HG03159 (cell line): Measurements from ENCODE around the gene GFRA1.

Experiments used
- ATAC-seq: cut with Tn5 transposase; IDR thresholded peaks from one replicate; pipeline ENCODE4 v1.9.1; 2021; ENCODE audit warnings: mild to moderate bottlenecking, moderate library complexity; ENCODE audit not compliant: unreplicated experiment

Gene GFRA1

GRCh38 chr10:116109481-116109880 is 163.5 kb downstream of the GFRA1 start:
- no peak for ATAC-seq

GRCh38 chr10:116108095-116108494 is 164.9 kb downstream of the GFRA1 start:
- ATAC-seq, result no peak

- ATAC-seq, result no peak
Observed at GRCh38 chr10:116106611-116107010, 166.4 kb downstream of the GFRA1 start.

GRCh38 chr10:116105264-116105663 is 167.7 kb downstream of the GFRA1 start:
- no peak for ATAC-seq

- no peak for ATAC-seq
Observed at GRCh38 chr10:116104210-116104932, 168.6 kb downstream of the GFRA1 start.

GRCh38 chr10:116103668-116104067 is 169.3 kb downstream of the GFRA1 start:
- no peak for ATAC-seq

- no peak for ATAC-seq
Observed at GRCh38 chr10:116101616-116102315, 171.2 kb downstream of the GFRA1 start.

- no peak for ATAC-seq
Observed at GRCh38 chr10:116100984-116101383, 172.0 kb downstream of the GFRA1 start.

- no peak for ATAC-seq
Observed at GRCh38 chr10:116099023-116099420, 174.0 kb downstream of the GFRA1 start.

GRCh38 chr10:116098411-116099022 is 174.5 kb downstream of the GFRA1 start:
- no peak for ATAC-seq

GRCh38 chr10:116097239-116097784 is 175.7 kb downstream of the GFRA1 start:
- ATAC-seq, result no peak

- ATAC-seq, result no peak
Observed at GRCh38 chr10:116096526-116096925, 176.5 kb downstream of the GFRA1 start.

GRCh38 chr10:116094356-116094755 is 178.7 kb downstream of the GFRA1 start:
- ATAC-seq, result no peak

- ATAC-seq, result no peak
Observed at GRCh38 chr10:116093031-116093430, 180.0 kb downstream of the GFRA1 start.

GRCh38 chr10:116088985-116089384 is 184.0 kb downstream of the GFRA1 start:
- ATAC-seq, result no peak

- no peak for ATAC-seq
Observed at GRCh38 chr10:116085323-116085722, 187.7 kb downstream of the GFRA1 start.

GRCh38 chr10:116084161-116084560 is 188.8 kb downstream of the GFRA1 start:
- no peak for ATAC-seq

- no peak for ATAC-seq
Observed at GRCh38 chr10:116083226-116083762, 189.7 kb downstream of the GFRA1 start.

- ATAC-seq, result no peak
Observed at GRCh38 chr10:116082762-116083161, 190.2 kb downstream of the GFRA1 start.

- no peak for ATAC-seq
Observed at GRCh38 chr10:116082206-116082605, 190.8 kb downstream of the GFRA1 start.

- no peak for ATAC-seq
Observed at GRCh38 chr10:116080553-116080952, 192.5 kb downstream of the GFRA1 start.
